ENCODE results near the gene MEOX1.

MEOX1 gene

DNA sequence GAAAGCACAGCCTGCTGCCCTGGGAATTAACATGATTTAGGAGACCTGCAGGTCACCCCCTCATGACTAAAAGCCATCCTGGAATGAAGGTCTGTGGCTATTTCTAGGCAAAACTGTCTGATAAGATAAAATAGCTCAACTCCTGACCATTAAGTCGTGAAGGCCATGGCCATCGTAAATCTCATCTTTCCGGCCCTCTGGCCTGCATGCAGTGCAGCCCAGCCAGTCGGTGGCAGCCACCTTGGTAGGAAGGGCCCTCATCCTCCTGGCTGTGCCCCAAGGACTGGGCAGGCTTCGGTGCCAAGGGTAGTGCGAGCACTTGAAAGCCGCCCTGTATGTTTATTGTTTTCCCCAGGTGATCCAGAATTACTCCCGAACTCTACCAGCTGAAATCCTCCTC lies 18.2 kb upstream of the MEOX1 start:
- no peak for DNase-seq (ENCODE audit: low spot score)

GRCh38 chr17:43679401-43679800 lies 17.7 kb upstream of the MEOX1 start:
- no peak for DNase-seq (ENCODE audit: low spot score)

- DNase-seq (ENCODE audit: low spot score): no peak
These were observed 14.7 kb upstream of the MEOX1 start for GRCh38 chr17:43676471-43676870.

DNA sequence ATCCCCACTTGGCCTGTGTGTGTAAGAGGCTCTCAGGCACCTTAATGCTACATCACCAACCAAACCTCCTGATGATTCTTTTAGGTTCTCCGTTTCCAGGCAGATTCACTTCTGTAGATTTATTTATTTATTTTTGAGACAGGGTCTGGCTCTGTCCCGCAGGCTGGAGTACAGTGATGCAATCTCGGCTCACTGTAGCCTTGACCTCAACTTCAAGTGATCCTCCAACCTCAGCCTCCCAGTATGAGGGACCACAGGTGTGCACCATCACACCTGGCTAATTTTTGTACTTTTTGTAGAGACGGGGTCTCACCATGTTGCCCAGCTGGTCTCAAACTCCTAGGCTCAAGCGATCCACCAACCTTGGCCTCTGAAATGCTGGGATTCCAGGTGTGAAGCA lies 12.7 kb upstream of the MEOX1 start:
- DNase-seq (ENCODE audit: low spot score): no peak

- DNase-seq (ENCODE audit: low spot score): peak; percentile 56
These were observed 12.0 kb upstream of the MEOX1 start for GRCh38 chr17:43673516-43674323.

DNA sequence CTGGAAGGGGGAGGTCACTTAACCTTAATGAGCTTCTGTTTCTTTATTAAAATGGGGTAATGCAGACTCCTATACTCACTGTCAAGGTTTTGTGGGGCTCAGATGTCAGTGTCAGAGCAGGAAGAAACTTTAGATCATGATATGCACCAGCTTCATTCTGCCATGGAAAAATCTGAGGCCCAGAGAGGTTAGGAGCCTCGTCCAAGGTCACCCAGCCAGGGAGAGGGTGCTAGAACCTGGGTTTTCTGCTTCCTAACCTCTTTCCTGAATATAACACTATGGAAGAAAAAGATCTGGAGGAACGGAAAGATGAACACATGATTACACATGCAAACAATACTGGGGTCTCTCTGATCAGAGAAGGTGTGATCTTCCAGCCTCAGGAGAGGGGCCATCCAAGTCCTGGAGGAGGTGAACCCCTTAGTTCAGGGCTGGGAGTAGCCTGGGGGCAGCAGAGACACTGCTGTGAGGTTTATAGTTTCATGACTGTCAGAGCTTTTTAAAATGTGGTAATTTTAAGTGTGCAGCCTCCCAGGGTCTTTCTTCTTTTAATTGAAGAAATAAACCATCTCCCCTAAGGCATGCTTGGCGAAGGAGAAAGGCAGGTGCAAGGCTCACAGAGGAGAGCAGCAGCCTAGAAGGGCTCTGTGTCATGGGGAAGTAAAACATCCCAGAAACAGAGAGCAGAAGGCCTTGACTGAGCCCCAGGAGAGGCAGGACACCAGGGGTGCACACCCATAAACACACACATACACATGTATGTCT lies 10.2 kb upstream of the MEOX1 start:
- DNase-seq (ENCODE audit: low spot score): no peak

DNA sequence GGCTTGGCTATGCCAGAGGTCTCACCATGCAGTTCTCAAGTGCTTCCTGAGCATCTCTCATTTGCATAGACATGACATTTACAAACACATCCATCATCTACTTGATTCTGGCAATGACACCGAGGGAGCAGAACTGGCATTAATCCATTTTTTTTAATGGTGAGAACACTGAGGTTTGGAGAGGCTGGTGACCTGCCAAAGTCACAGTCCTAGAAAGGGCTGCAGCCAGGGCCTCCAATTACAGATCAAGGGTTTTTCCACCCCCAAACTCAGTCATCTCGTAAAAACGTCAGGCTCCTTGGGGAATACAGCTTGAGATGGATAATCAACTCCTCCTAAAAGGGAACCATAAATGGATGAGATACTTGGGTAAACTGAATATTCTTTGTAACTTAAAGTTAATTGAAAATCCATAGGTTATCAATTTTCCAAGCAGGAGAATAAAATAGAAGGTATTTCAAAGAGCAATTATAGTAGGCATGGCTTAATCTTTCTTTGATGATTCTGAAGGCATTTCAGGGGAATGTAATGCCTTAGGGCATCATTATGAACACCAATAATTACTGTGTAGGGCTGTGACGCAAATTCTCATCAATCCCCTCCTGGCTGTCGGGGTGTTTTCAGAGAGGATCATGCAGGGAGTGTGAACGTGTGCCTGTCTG lies 9.4 kb upstream of the MEOX1 start:
- no peak for DNase-seq (ENCODE audit: low spot score)

DNA sequence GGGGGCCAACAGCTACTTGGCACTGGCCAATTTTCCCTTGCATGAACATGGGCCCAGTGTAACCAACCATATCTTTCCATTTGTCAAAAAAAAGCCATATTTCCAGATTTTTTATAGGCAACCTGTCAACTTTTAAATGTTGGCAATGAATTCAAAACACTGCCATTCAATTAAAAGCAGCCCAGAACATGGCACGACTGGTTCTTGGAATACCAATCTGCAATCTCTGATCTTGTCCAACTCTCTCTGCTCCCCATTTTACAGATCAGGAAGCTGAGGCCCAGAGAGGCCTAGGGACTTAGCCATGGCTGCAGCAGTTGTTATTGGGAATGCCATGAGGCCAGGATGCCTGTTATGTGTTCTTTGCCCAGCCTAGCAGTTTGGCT lies 8.9 kb upstream of the MEOX1 start:
- DNase-seq (ENCODE audit: low spot score): no peak

DNA sequence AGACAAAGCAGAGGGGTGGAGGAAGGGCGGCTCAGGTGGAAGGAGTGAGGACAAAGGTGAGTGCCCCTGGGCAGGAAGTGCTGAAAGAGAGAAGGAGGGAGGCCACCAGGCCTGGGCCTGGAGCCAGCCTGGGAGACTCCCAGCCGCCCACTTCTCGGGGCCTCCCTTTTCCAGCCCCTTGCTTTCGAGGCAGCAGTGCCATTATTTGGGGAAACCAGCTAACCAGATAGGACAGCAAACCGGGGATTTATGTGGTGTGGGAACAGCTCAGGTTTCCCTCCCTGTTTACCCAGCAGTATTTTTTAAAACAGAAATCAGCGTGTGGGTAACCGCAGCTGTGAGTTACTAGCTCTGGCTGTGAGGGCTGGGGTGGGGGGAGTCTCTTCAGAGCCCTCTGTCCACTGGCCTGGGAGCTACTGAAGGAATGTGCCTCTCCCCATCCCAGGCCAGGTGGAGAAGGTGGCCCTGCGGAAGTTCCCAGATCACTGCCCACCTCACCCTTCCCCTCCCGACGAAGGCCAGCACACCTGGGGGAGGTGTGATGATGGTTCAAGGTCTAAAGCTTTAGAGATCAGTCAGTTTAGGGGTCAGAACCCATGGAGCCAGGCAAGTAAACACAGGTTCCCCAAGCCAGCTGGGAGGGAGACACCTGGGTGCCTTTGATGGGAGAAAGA lies 8.4 kb upstream of the MEOX1 start:
- no peak for DNase-seq (ENCODE audit: low spot score)

DNA sequence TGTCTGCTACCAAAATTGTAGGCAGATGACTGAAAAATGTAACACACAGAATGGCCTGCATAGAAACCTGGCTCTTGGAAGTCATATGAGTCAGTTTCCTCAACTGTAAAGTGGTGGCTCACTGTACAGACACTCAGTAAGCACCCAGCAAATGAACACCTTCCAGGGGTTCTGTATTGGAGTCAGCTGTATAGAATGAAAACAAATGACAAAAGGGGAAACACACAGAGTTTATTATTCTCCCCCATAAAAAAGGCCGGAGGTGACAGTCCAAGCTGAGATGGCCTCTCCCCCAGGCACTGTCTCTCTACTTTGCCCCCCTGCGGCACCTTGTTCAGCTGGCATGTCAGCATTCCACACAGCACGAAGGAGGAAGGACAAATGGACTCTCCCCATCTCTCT lies 6.2 kb upstream of the MEOX1 start:
- DNase-seq (ENCODE audit: low spot score): no peak

- DNase-seq (ENCODE audit: low spot score): no peak
These were observed 5.8 kb upstream of the MEOX1 start for GRCh38 chr17:43667506-43667905.

GRCh38 chr17:43665937-43666236 lies 4.2 kb upstream of the MEOX1 start:
- no peak for DNase-seq (ENCODE audit: low spot score)

DNA sequence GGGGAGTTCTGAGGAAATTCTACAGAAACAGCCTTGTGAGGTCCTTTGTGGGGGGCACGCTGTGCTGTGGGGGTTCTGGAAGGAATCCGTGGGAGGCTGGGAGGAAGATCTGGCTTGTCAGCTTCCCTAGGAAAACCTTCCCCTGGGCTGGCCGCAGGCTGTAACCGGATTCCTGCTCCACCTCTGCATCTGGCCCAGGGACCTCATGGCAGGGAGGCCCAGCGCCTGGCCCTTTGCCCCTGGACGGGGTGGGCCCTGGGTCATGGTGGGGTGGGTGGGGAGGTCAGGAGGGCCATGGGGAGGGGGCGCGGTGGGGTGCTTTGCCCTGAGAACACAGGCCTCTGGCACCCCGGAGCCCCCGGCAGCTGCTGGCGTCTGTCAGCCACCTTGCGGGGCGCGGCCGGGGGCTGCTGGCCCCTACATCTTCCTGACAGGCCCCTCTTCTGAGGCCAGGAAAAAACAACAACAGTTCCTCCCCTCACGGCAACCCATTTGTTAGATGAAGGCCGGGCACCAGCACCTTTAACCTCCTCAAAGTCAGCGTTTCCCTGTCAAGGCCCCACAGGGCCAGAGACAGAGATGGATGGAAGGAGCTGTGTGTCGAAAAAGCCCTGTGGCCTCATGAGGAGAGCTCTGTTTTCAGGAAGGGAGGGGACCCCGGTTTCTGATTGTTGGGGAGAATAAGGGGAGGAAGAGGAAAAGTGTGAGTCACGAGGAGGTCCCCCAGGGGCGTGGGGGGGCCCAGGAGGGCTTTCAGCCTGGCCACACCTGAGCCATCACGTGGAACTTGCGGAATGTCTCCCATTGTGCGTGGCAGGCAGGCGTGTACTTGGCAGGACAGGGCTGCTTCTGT lies 3.6 kb upstream of the MEOX1 start:
- DNase-seq (ENCODE audit: low spot score): no peak

DNA sequence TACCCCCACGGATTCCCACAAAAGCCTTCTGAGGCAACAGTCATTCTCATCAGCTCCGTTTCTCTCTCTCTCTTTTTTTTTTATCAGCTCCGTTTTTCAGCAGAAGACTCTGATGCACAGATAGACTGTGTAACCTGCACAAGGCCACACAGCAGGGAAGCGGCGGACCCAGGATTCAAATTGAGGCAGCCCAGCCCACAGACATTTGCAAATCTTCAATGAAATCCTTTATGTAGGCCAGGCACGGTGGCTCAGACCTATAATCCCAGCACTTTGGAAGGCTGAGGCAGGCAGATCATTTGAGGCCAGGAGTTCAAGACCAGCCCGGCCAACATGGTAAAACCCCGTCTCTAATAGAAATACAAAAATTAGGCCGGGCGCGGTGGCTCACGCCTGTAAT lies 2.4 kb upstream of the MEOX1 start:
- no peak for DNase-seq (ENCODE audit: low spot score)

DNA sequence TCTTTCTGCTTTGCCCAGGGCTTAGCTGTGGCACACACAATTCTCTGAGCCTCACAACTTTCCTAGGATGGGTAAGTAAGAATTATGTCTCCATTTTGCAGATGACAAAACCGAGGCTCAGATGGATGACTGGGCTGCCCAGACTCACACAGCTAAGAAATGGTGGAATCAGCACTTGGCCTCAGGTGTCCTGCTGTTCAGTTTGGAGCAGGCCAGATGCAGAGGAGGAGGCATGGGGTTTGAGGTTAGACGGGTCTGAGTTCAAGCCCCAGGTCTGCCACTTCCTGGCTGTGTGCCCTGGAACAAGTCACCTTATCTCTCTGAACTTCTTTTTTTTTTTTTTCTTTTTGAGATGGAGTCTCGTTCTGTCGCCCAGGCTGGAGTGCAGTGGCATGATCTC lies 1.7 kb upstream of the MEOX1 start:
- no peak for DNase-seq (ENCODE audit: low spot score)

GRCh38 chr17:43662413-43663141 lies 855 bp upstream of the MEOX1 start:
- peak; percentile 21 for DNase-seq (ENCODE audit: low spot score)

GRCh38 chr17:43660816-43661493 lies 767 bp downstream of the MEOX1 start:
- DNase-seq (ENCODE audit: low spot score): no peak

GRCh38 chr17:43659823-43660617 lies 1.7 kb downstream of the MEOX1 start:
- DNase-seq (ENCODE audit: low spot score): no peak

GRCh38 chr17:43658900-43659299 lies 2.8 kb downstream of the MEOX1 start:
- DNase-seq (ENCODE audit: low spot score): no peak
